SK-N-MC (cell line): Measurements from ENCODE around the gene FBRS.

Experiments
- DNase-seq: peaks from one replicate; pipeline ENCODE4 v3.0.0-alpha.2; 2011; ENCODE audit warnings: low read depth, low spot score
- H3K27ac ChIP-seq: fragments of 200-600 bp; sonication (generic); 2 replicates; pipeline ENCODE4 v1.5.1; 2016; ENCODE audit warnings: mixed run types
- H3K36me3 ChIP-seq: fragments of 200-600 bp; sonication (generic); 2 replicates; pipeline ENCODE4 v1.6.1; 2017; ENCODE audit warnings: antibody characterized with exemption, low read length, mixed read lengths; ENCODE audit not compliant: insufficient read depth
- H3K4me3 ChIP-seq: fragments of 200-600 bp; sonication (generic); 2 replicates; pipeline ENCODE4 v1.5.1; 2016
- H3K9ac ChIP-seq: fragments of 200-600 bp; sonication (generic); 2 replicates; pipeline ENCODE4 v1.8.0; 2017; ENCODE audit warnings: mixed run types, mixed read lengths; ENCODE audit not compliant: insufficient read length
- H3K9me3 ChIP-seq: fragments of 200-600 bp; sonication (generic); 2 replicates; pipeline ENCODE4 v1.6.1; 2017; ENCODE audit warnings: low read depth, mild to moderate bottlenecking, antibody characterized with exemption, low read length, moderate library complexity, mixed read lengths
- EZH2 ChIP-seq: fragments of 200-600 bp; sonication (generic); IDR thresholded peaks from one replicate; pipeline ENCODE4 v1.6.1; 2017; ENCODE audit warnings: antibody characterized with exemption
- FOXP2 ChIP-seq: optimal IDR thresholded peaks from 2 replicates; pipeline ENCODE3; 2011; ENCODE audit warnings: mild to moderate bottlenecking, moderate library complexity; ENCODE audit not compliant: insufficient read depth; ENCODE audit errors: extremely low read length, control extremely low read depth
- POLR2AphosphoS5 ChIP-seq: IDR thresholded peaks from 2 replicates; pipeline ENCODE4 v1.6.1; 2012; ENCODE audit warnings: mild to moderate bottlenecking, low read depth, low read length, borderline replicate concordance

FBRS gene

GRCh38 chr16:30637944-30638343 is 20.3 kb upstream of the FBRS start:
- Histone ChIP-seq H3K36me3 (no peaks in the 10 kb centered on the region), H3K4me3 (no peak overlapping the region), H3K9me3 (no peaks in the 10 kb centered on the region), H3K9ac (no peak overlapping the region), H3K27ac (no peak overlapping the region)
- TF ChIP-seq EZH2 (no peak), POLR2AphosphoS5 (no peak), FOXP2 (no peak)
- DNase-seq, result no peak

- Histone ChIP-seq H3K27ac (no peak overlapping the region), H3K36me3 (no peaks in the 10 kb centered on the region), H3K9me3 (no peaks in the 10 kb centered on the region), H3K9ac (no peak overlapping the region), H3K4me3 (no peak overlapping the region)
- no peak for TF ChIP-seq POLR2AphosphoS5
- no peak for TF ChIP-seq FOXP2
- no peak for TF ChIP-seq EZH2
- no peak for DNase-seq
Observed at GRCh38 chr16:30641378-30641982, 16.8 kb upstream of the FBRS start.

GRCh38 chr16:30644334-30644830 is 13.8 kb upstream of the FBRS start:
- no peak overlapping the region for H3K27ac ChIP-seq
- DNase-seq, result no peak

GRCh38 chr16:30645727-30646126 is 12.5 kb upstream of the FBRS start:
- no peak for TF ChIP-seq EZH2
- no peak for TF ChIP-seq POLR2AphosphoS5
- TF ChIP-seq FOXP2, result no peak
- no peak overlapping the region for H3K27ac ChIP-seq
- DNase-seq, result no peak

More at GRCh38 chr16:30644334-30644830, 13.8 kb upstream of the FBRS start:
- H3K9ac ChIP-seq, result no peak overlapping the region
- TF ChIP-seq POLR2AphosphoS5, result no peak
- TF ChIP-seq FOXP2, result no peak
- TF ChIP-seq EZH2, result no peak
- H3K9me3 ChIP-seq, result no peaks in the 10 kb centered on the region
- no peak overlapping the region for H3K4me3 ChIP-seq
- no peaks in the 10 kb centered on the region for H3K36me3 ChIP-seq

GRCh38 chr16:30647274-30647571 is 11.0 kb upstream of the FBRS start:
- Histone ChIP-seq H3K4me3 (no peak overlapping the region), H3K36me3 (no peaks in the 10 kb centered on the region), H3K27ac (peak overlapping the region; percentile 85), H3K9me3 (no peaks in the 10 kb centered on the region), H3K9ac (no peak overlapping the region)
- DNase-seq, result no peak
- TF ChIP-seq EZH2 (no peak), POLR2AphosphoS5 (no peak), FOXP2 (no peak)

More at GRCh38 chr16:30645727-30646126, 12.5 kb upstream of the FBRS start:
- Histone ChIP-seq H3K9me3 (no peaks in the 10 kb centered on the region), H3K9ac (no peak overlapping the region), H3K4me3 (no peak overlapping the region), H3K36me3 (no peaks in the 10 kb centered on the region)

- TF ChIP-seq POLR2AphosphoS5, result no peak
- TF ChIP-seq EZH2, result no peak
- TF ChIP-seq FOXP2, result no peak
- DNase-seq, result no peak
- Histone ChIP-seq H3K9ac (no peak overlapping the region), H3K4me3 (peak overlapping the region; percentile 33; the same call in 1 of the 2 replicates), H3K9me3 (no peaks in the 10 kb centered on the region), H3K36me3 (peaks cover 10% of the 10 kb centered on the region; the same call in 1 of the 2 replicates), H3K27ac (peak overlapping the region; percentile 73)
Observed at GRCh38 chr16:30649725-30650368, 8.4 kb upstream of the FBRS start.

- Histone ChIP-seq H3K4me3 (peak within 1 kb of the TSS; percentile 97), H3K9me3 (no peaks in the 10 kb centered on the region), H3K36me3 (peaks cover 14% of the 10 kb centered on the region; the same call in 1 of the 2 replicates), H3K27ac (peak within 1 kb of the TSS; percentile 73), H3K9ac (peak within 1 kb of the TSS; percentile 82)
- DNase-seq, result peak; percentile 83
- no peak for TF ChIP-seq EZH2
- TF ChIP-seq FOXP2, result no peak
- peak; percentile 58; the same call in 1 of the 2 replicates for TF ChIP-seq POLR2AphosphoS5
Observed at GRCh38 chr16:30650369-30651123, 7.7 kb upstream of the FBRS start, which contains the start of gene PRR14. Gene PRR14, plus strand, starts transcription at chr16:30650960. Its CDS starts 686 bp downstream, at chr16:30651646.

GRCh38 chr16:30651124-30652004 is 6.9 kb upstream of the FBRS start:
- Histone ChIP-seq H3K4me3 (peak overlapping the region; percentile 97), H3K27ac (peak overlapping the region; percentile 63; the same call in 1 of the 2 replicates), H3K9ac (peak overlapping the region; percentile 82), H3K9me3 (no peaks in the 10 kb centered on the region), H3K36me3 (peaks cover 20% of the 10 kb centered on the region; the same call in 1 of the 2 replicates)
- TF ChIP-seq EZH2, result no peak
- TF ChIP-seq POLR2AphosphoS5, result no peak
- TF ChIP-seq FOXP2, result no peak
- DNase-seq, result no peak
